Prostate gland (tissue), 2 donors: ENCODE measurements around the gene PCSK1.

ENCODE experiments used
- CTCF ChIP-seq, 4 experiments: fragments of 200-600 bp in 2 of 4; fragments of 450-650 bp in 2 of 4; sonication (generic) in 2 of 4; IDR thresholded peaks; 1 replicate in 3 of 4; 2 replicates in 1 of 4; pipeline ENCODE4 v1.5.1; 2016 to 2019; ENCODE audit warnings: antibody characterized with exemption in 4 of 4, mild to moderate bottlenecking in 2 of 4, moderate library complexity in 2 of 4
- POLR2A ChIP-seq: fragments of 450-650 bp; IDR thresholded peaks from one replicate; pipeline ENCODE4 v1.6.1; 2016; ENCODE audit warnings: antibody characterized with exemption, mild to moderate bottlenecking
- POLR2AphosphoS5 ChIP-seq: sonication (generic); formaldehyde crosslinking; IDR thresholded peaks from one replicate; pipeline ENCODE4 v1.6.1; 2017; ENCODE audit warnings: antibody characterized with exemption

DNA sequence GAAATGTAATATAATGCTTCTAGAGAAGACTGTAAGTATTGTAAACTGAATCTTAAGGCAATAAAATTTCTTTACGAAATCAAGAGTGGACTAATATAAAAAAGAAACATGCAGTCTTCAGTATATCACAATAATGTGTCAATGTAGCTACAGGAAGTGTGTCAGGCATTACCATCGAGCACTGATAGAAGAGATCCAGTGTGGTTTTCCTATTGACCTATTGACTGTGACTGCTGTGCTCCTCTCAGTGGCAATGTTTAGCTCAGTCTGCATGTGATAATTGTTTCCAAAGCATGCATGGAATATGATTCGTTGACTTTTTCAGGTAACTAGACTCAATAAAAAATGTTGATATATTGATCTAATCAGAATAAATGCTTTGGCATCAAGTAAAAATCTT lies 20.3 kb upstream of the PCSK1 start:
- TF ChIP-seq CTCF (IDR thresholded peaks at IDR 0.05), result no peak
- no peak for TF ChIP-seq POLR2A
- TF ChIP-seq POLR2AphosphoS5, result no peak
